Activated CD4-positive, alpha-beta T cell treated with anti-CD3 and anti-CD28 coated beads, Interleukin-2, amount 50 U/mL, for 48 hours (primary cell): ENCODE measurements around the gene OR51E2.
"Not testable (repeated sequence)": the region's sequence is repeated elsewhere in the genome, so short reads cannot be mapped to it uniquely, and the experiment has no call there.

Experiments used
- DNase-seq, 2 experiments: peaks; one replicate each; pipeline ENCODE4 v3.0.0-alpha.2; 2020

OR51E2 gene

GRCh38 chr11:4697585-4697984 is at the start of gene OR51E2:
Gene OR51E2 (minus strand): TSS chr11:4697853. CDS start chr11:4682711, 15,142 bp downstream.
- no peak for DNase-seq

GRCh38 chr11:4740735-4741134 is 43.1 kb upstream of the OR51E2 start:
- no peak for DNase-seq

- no peak for DNase-seq
These were observed 29.5 kb upstream of the OR51E2 start for GRCh38 chr11:4727171-4727570.

DNA sequence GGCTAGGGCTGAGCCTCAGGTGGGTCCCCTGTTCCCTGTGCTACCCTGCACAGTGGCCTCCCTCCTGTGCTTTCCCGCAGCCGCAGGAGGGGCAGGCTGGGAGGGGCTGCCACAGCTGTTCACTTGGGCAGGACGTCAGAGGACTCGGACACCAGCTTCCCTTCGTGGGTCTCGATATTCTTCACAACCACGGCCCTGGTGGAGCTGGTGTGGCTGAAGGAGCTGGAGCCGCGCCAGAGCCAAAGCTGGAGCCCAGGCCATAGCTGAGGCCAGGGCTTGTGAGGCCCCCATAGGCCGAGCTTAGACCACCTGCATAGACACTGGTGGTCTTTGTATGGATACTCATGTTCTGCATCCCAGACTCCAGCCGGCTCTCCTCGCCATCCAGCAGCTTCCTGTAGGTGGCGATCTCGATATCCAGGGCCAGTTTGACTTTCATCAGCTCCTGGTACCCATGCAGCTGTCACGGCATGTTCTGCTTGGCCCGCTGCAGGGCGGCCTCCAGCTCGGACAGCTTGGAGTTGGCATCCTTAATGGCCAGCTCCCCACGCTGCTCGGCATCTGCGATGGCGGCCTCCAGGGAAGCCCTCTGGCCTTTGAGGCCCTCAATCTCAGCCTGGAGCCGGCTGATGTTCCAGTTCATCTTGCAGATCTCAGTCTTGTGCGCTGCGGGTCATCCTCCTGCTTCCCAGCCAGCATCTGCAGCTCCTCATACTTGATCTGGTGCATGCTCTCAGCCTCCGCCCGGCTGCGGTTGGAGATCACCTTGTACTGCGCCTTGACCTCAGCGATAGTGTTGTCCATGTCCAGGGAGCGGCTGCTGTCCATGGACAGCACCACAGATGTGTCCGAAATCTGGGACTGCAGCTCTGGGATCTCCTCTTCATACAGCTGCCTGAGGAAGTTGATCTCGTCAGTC is 25.2 kb upstream of the OR51E2 start:
- not testable (repeated sequence) for DNase-seq

DNA sequence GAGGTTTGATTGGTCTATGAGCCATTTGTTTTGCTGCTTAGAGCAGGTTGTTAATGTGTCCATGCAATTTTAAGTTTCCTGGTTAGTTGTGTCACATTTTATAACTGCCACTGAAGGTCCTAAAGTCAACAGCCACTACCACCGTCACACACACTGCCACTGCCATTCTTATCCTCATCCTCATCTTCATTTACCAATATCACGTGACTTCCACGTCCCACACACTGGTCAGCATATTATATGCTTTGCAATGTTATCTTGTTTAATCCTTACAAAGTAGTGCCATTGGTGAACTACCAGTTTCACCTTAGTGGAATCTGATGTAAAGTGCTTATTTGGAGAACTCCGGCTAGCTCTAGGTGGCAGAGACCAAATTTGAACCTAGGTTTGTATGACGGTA is 16.6 kb upstream of the OR51E2 start:
- no peak for DNase-seq

DNA sequence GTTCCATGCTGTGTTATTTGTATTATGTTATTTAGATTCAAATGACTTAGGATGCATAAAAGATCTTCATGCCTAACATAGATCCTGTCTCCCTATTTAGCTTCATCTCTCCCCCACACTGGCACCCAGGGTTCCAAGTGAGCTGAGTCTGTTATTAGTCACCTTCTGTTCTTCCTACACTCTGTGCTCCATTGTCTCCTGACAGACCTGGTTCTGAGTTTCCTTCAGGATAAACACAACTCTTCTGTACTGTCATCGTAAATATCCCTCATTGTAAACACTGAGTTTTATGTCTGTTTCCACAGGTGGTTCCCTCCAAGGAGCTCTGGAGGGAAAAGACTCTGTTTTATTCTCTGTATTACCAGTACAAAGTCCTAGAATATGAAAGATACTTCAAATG is 15.6 kb upstream of the OR51E2 start:
- DNase-seq: no peak

GRCh38 chr11:4704790-4705334 is 7.2 kb upstream of the OR51E2 start:
- DNase-seq: no peak

DNA sequence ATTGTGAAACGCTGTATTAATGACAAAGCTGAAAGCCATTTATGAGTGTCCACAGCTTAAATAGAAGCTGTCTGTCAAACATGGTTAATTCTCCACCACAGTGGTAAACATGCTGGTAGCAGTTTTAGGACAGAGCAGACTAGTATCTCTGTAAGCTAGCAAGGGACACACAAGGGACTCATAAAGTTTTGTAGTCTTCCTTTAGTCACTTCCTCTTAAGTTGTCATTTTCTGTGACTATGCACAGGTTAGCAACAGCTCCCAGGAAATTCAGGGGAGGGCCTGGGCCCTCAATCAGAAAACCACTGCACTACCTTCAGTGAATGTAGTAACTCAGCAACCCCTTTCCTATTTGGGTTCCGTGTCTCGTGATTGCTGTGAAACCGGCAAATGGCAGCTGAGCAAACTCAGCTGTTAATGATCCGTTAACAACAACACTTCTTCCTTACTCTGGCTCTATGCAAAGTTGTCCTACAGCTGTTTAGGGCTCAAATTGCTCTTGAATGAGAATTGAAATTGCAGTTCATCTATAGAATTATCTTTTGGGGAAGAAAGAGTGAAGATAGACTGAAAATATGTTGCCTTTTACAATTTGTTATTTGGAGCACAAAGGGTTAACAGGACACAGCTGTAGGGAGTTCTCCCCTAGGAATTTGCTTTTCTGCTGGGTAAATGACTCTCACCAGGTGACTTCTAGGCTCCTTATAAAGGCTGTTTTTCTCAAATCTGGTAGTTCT is 6.6 kb upstream of the OR51E2 start, which contains the start of gene MMP26:
TSS of gene MMP26 (plus strand) at position 731 of the 736 bp plus-strand sequence.
- no peak for DNase-seq

GRCh38 chr11:4700436-4700820 is 2.8 kb upstream of the OR51E2 start:
- DNase-seq: no peak

DNA sequence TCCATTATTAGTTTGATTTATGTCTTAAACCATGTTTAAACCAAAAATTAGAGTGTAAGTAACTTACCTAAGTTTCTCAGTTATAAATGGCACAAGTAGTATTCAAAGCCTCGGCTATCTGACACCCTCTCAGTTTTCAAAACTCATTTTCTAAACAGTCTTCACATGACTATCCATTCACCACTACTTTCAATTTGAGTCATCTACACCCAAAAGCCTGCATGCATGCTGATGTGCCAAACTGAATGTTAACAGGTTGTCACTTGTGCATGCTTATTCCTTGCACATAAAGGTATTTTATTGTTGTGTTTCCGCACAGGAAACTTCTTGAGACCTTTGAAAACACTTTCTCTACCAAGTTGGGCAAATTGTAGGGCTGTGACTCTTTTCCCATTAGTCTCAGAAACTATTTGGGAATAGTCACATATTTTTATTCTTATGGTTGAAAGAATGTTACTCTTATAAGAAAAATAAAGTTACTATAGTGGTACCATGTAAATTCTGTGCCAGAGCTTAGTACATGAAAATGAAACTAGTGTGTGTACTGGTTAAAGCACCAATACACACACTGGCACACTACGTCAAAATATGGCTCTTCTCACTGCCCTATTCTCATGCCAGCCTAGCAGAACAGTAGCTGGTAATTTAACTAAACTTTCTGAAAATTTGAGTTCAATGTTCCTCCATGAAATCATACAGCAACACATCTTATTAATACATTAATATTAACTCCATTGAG is 2.2 kb upstream of the OR51E2 start:
- no peak for DNase-seq

GRCh38 chr11:4695442-4695841 is 2.2 kb downstream of the OR51E2 start:
- no peak for DNase-seq

- no peak for DNase-seq
These were observed 12.9 kb downstream of the OR51E2 start for GRCh38 chr11:4684631-4685285.

GRCh38 chr11:4682623-4683419 is 14.8 kb downstream of the OR51E2 start:
- no peak for DNase-seq

- no peak for DNase-seq
These were observed 17.3 kb downstream of the OR51E2 start for GRCh38 chr11:4680341-4680740.

GRCh38 chr11:4677948-4678347 is 19.7 kb downstream of the OR51E2 start:
- DNase-seq: no peak

- no peak for DNase-seq
These were observed 23.9 kb downstream of the OR51E2 start for GRCh38 chr11:4673781-4674180.

DNA sequence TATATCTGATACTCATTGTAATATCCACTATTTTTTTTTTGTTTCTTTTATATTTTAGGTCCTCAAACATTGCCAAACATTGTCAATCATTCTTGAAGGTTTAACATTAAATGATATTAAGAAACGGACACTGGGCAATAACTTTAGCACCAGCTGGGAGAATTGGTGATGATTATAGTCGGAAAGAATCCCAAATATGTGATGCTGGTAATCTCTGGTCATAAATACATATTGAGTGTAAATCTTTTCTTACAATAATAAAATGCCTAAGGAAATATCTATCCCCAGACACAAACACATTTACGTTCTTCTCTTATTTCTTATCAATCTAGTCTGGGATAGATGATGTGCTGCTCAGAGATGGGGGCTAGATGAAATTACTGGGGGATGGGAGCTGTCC is 25.2 kb downstream of the OR51E2 start:
- no peak for DNase-seq

GRCh38 chr11:4671741-4672140 is 25.9 kb downstream of the OR51E2 start:
- DNase-seq: no peak

- no peak for DNase-seq
These were observed 32.2 kb downstream of the OR51E2 start for GRCh38 chr11:4665424-4665823.

DNA sequence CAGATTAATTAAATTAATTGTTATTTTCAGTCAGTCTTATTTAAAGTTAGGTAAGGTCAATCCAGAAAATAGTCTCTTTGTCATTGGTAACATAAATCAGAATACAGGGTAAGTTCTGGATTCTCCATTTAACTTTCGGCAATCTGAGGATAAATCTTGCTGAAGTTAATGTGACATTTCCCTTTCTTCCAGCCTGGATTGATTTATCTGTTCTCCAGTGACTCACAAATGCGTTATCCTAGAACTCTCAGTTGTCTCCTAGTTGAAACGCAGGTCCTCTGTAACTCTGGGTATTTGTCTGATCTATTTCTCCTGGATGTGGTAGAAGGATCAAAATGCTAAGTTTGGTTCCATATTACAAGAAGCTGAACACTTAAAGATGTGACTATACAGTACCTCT is 32.9 kb downstream of the OR51E2 start:
- DNase-seq: no peak

DNA sequence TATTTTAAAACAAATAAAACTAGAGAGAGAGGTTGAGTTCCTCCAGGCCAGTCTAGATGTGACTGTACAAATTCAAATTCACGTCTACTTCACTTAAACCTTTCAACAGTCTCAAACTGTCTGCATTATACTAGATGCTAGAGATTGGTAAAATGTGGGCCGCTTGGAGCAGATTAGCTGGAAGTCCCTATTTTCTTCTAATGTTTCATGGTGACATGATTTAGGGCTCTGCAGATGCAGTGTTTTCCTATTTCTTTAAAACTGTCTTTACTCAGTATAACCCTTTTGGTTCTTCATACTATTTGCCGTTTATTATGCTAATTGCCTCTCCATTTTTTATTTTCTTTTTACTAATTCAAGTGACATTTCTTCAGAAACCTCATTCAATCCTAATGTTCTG is 33.5 kb downstream of the OR51E2 start:
- no peak for DNase-seq

DNA sequence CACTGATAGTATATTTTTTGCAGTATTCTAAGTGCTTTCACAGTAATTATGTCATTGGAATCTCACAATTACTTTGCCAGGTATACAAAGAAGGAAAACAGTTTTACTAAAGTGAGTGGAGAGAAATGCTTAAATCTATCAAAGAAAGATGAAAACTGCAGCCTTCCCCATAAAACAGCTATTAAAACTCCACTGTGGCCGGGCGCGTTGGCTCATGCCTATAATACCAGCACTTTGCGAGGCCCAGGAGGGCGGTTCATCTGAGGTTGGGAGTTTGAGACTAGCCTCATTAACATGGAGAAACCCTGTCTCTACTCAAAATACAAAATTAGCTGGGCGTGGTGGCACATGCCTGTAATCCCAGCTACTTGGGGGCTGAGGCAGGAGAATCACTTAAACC is 34.8 kb downstream of the OR51E2 start:
- no peak for DNase-seq
